ENCODE results near the gene OPRL1. TPM values are rescaled to one million over a fixed set of nuclear protein-coding genes. Genes with fewer than 3 reads are reported as not detected.

The OPRL1 gene
- total and polyA plus RNA-seq, 2 of the 8 experiments (the other 6 are each of a cell fraction or from before 2014, with no cell fraction given): 0.63 to 0.98 TPM

DNA sequence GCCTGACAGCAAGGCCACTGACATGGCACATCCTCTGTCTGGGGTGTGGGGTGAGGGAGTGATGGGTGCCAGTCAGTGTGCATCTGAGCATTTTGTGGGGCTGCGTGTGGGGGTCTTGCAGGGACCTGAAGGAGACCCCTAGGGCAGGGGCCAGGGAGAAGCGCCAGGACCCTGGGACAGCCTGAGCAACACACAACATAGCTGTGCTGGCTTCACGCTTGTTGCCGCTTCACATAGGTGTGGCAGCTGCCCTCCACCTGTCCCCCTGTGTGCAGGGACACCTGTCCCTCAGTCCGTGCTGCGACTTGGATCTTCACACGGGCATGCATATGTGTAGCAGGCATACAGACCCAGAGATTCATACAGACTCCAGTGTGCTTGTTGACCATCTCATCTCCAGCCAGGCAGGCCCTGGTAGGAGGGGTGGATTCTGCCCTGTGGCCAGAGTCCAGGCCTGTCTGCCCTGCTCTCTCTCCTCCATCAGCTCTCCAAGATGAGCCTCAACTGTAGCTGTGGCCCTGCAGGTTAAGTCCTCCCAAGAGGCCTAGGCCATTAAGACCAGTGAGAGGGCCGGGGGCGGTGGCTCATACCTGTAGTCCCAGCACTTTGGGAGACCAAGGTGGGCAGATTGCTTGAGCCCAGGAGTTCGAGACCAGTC is 30.7 kb downstream of the OPRL1 start (continued):
- TF ChIP-seq, protein P1, sequence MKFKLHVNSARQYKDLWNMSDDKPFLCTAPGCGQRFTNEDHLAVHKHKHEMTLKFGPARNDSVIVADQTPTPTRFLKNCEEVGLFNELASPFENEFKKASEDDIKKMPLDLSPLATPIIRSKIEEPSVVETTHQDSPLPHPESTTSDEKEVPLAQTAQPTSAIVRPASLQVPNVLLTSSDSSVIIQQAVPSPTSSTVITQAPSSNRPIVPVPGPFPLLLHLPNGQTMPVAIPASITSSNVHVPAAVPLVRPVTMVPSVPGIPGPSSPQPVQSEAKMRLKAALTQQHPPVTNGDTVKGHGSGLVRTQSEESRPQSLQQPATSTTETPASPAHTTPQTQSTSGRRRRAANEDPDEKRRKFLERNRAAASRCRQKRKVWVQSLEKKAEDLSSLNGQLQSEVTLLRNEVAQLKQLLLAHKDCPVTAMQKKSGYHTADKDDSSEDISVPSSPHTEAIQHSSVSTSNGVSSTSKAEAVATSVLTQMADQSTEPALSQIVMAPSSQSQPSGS (IDR thresholded peaks at IDR 0.05; ENCODE audit: low read length): no peak
- TF ChIP-seq KDM4A (IDR thresholded peaks at IDR 0.05; ENCODE audit: low read depth, low read length, severe bottlenecking) (no peak), POLR2A (IDR thresholded peaks at IDR 0.05; ENCODE audit: control extremely low read depth in 1 of 2, low read depth in 2 of 2, low read length in 2 of 2) (no peak), NANOG (IDR thresholded peaks at IDR 0.05; ENCODE audit: insufficient read depth, low read depth, low read length, poor library complexity, severe bottlenecking) (no peak), EP300 (IDR thresholded peaks at IDR 0.05; ENCODE audit: borderline replicate concordance in 1 of 2, low read depth in 2 of 2, low read length in 2 of 2) (no peak)
- TF ChIP-seq, protein P2, sequence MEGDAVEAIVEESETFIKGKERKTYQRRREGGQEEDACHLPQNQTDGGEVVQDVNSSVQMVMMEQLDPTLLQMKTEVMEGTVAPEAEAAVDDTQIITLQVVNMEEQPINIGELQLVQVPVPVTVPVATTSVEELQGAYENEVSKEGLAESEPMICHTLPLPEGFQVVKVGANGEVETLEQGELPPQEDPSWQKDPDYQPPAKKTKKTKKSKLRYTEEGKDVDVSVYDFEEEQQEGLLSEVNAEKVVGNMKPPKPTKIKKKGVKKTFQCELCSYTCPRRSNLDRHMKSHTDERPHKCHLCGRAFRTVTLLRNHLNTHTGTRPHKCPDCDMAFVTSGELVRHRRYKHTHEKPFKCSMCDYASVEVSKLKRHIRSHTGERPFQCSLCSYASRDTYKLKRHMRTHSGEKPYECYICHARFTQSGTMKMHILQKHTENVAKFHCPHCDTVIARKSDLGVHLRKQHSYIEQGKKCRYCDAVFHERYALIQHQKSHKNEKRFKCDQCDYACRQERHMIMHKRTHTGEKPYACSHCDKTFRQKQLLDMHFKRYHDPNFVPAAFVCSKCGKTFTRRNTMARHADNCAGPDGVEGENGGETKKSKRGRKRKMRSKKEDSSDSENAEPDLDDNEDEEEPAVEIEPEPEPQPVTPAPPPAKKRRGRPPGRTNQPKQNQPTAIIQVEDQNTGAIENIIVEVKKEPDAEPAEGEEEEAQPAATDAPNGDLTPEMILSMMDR (IDR thresholded peaks at IDR 0.05; ENCODE audit: control extremely low read depth in 1 of 3, insufficient read depth in 1 of 3, low read depth in 1 of 3, low read length in 3 of 3): no peak
